SK-N-SH (cell line): Measurements from ENCODE around the gene SYNE2. TPM values are rescaled to one million over a fixed set of nuclear protein-coding genes. Genes with fewer than 3 reads are reported as not detected.

Experiments used
- CTCF ChIA-PET: fragments of 300-600, 350-600 bp; formaldehyde crosslinking; extraction: SDS; loops from one replicate; lab custom pipeline; 2021; lab: Yijun Ruan, JAX
- POLR2A ChIA-PET: fragments of 350-600 bp; sonication (Branson Sonifier 250); formaldehyde crosslinking; extraction: SDS; loops from one replicate; lab custom pipeline; 2020; ENCODE audit warnings: antibody characterized with exemption, inconsistent platforms; lab: Yijun Ruan, JAX
- DNase-seq: peaks from one replicate; pipeline ENCODE4 v3.0.0; 2012
- H2AFZ ChIP-seq: fragments of 200-600 bp; sonication (generic); 2 replicates; pipeline ENCODE4 v1.8.1; 2016; ENCODE audit warnings: antibody characterized with exemption, mild to moderate bottlenecking, low read depth
- H3F3A ChIP-seq: fragments of 200-600 bp; sonication (generic); replicated peaks from 2 replicates; pipeline ENCODE3; 2016; ENCODE audit warnings: antibody characterized with exemption, mild to moderate bottlenecking; ENCODE audit not compliant: insufficient read depth
- H3K27ac ChIP-seq, 2 experiments: fragments of 200-500 bp in 1 of 2; fragments of 200-600 bp in 1 of 2; sonication (Bioruptor generic) in 1 of 2; sonication (generic), shearing (Covaris generic) in 1 of 2; 2 replicates each; pipeline versions ENCODE4 v1.5.1 to v1.6.1; 2014 to 2016; ENCODE audit warnings: low read depth in 2 of 2, inconsistent platforms in 1 of 2, low read length in 1 of 2, mild to moderate bottlenecking in 1 of 2, mixed read lengths in 1 of 2
- H3K27me3 ChIP-seq: fragments of 200-600 bp; sonication (generic), shearing (Covaris generic); 2 replicates; pipeline ENCODE4 v1.6.1; 2016; ENCODE audit warnings: mixed run types; ENCODE audit not compliant: insufficient read depth
- H3K36me3 ChIP-seq, 2 experiments: fragments of 200-500 bp in 1 of 2; fragments of 200-600 bp in 1 of 2; sonication (Bioruptor generic) in 1 of 2; sonication (generic) in 1 of 2; replicated peaks in 1 of 2; 2 replicates each; pipeline versions ENCODE3 to v1.5.1; 2014 to 2016; ENCODE audit warnings: low read length in 1 of 2, mild to moderate bottlenecking in 1 of 2; ENCODE audit not compliant: insufficient read depth in 2 of 2, control insufficient read depth in 1 of 2
- H3K4me1 ChIP-seq, 2 experiments: fragments of 200-500 bp in 1 of 2; fragments of 200-600 bp in 1 of 2; sonication (Bioruptor generic) in 1 of 2; sonication (generic), shearing (Covaris generic) in 1 of 2; 2 replicates each; pipeline versions ENCODE4 v1.5.1 to v1.6.1; 2014 to 2016; ENCODE audit warnings: low read depth in 1 of 2, low read length in 1 of 2, mixed run types in 1 of 2; ENCODE audit not compliant: insufficient read depth in 2 of 2, control insufficient read depth in 1 of 2
- H3K4me2 ChIP-seq: fragments of 200-600 bp; sonication (generic), shearing (Covaris generic); 2 replicates; pipeline ENCODE4 v1.6.1; 2017; ENCODE audit warnings: mixed run types
- H3K4me3 ChIP-seq, 2 experiments: fragments of 200-500 bp in 1 of 2; fragments of 200-600 bp in 1 of 2; sonication (Bioruptor generic) in 1 of 2; sonication (generic), shearing (Covaris generic) in 1 of 2; 2 replicates each; pipeline versions ENCODE4 v1.5.1 to v1.8.1; 2014 to 2016; ENCODE audit warnings: low read depth in 2 of 2, inconsistent platforms in 1 of 2, low read length in 1 of 2, mild to moderate bottlenecking in 1 of 2, mixed read lengths in 1 of 2, moderate library complexity in 1 of 2
- H3K79me2 ChIP-seq: fragments of 200-600 bp; sonication (generic); 2 replicates; pipeline ENCODE4 v1.8.1; 2017; ENCODE audit warnings: mild to moderate bottlenecking; ENCODE audit not compliant: insufficient read depth
- H3K9ac ChIP-seq: fragments of 200-600 bp; sonication (generic); 2 replicates; pipeline ENCODE4 v1.6.1; 2017; ENCODE audit warnings: mixed run types
- H3K9me2 ChIP-seq: fragments of 200-600 bp; sonication (generic); 2 replicates; pipeline ENCODE4 v1.6.1; 2017; ENCODE audit warnings: mixed run types
- H3K9me3 ChIP-seq: fragments of 200-600 bp; sonication (generic); 2 replicates; pipeline ENCODE4 v1.6.1; 2017; ENCODE audit warnings: mixed run types, mild to moderate bottlenecking, moderate library complexity
- H4K20me1 ChIP-seq: fragments of 200-600 bp; sonication (generic); 2 replicates; pipeline ENCODE4 v1.6.1; 2017; ENCODE audit warnings: mild to moderate bottlenecking, mixed run types; ENCODE audit not compliant: insufficient read depth
- CHD2 ChIP-seq: fragments of 150-350 bp; IDR thresholded peaks from 2 replicates; pipeline ENCODE4 v1.6.1; 2018; ENCODE audit warnings: low read length; ENCODE audit not compliant: partially characterized antibody
- ELF1 ChIP-seq: IDR thresholded peaks from 2 replicates; pipeline ENCODE4 v1.4.0; 2012
- EP300 ChIP-seq, 2 experiments: IDR thresholded peaks; 2 replicates each; pipeline versions ENCODE4 v1.4.0 to v1.6.1; 2012; ENCODE audit warnings: borderline replicate concordance in 1 of 2, low read depth in 1 of 2, low read length in 1 of 2
- EZH2phosphoT487 ChIP-seq: fragments of 200-600 bp; sonication (generic); IDR thresholded peaks from 2 replicates; pipeline ENCODE4 v1.6.1; 2017; ENCODE audit warnings: low read depth, mixed run types, mild to moderate bottlenecking, antibody characterized with exemption, moderate library complexity, borderline replicate concordance
- FOXM1 ChIP-seq: IDR thresholded peaks from 2 replicates; pipeline ENCODE4 v1.4.0; 2012; ENCODE audit warnings: low read depth, mild to moderate bottlenecking
- GABPA ChIP-seq: IDR thresholded peaks from 2 replicates; pipeline ENCODE4 v1.4.0; 2012; ENCODE audit warnings: low read depth, mild to moderate bottlenecking
- GATA2 ChIP-seq: sonication (generic); formaldehyde crosslinking; IDR thresholded peaks from 2 replicates; pipeline ENCODE4 v1.5.0; 2020; ENCODE audit warnings: mild to moderate bottlenecking, missing genetic modification reagents
- JUND ChIP-seq: IDR thresholded peaks from 2 replicates; pipeline ENCODE4 v1.4.0; 2012
- MXI1 ChIP-seq: IDR thresholded peaks from 2 replicates; pipeline ENCODE4 v1.6.1; 2012; ENCODE audit warnings: mild to moderate bottlenecking, low read depth, low read length, improper control_type of control experiment
- NRF1 ChIP-seq: IDR thresholded peaks from 2 replicates; pipeline ENCODE4 v1.6.1; 2012; ENCODE audit warnings: low read depth, mild to moderate bottlenecking, low read length
- PBX3 ChIP-seq: IDR thresholded peaks from 2 replicates; pipeline ENCODE4; 2012
- RAD21 ChIP-seq: IDR thresholded peaks from 2 replicates; pipeline ENCODE4 v1.6.1; 2012; ENCODE audit warnings: mild to moderate bottlenecking, low read length
- RCOR1 ChIP-seq: fragments of 150-350 bp; IDR thresholded peaks from 2 replicates; pipeline ENCODE4 v1.6.1; 2017; ENCODE audit warnings: antibody characterized with exemption, low read length
- RFX5 ChIP-seq: IDR thresholded peaks from 2 replicates; pipeline ENCODE4 v1.6.1; 2012; ENCODE audit warnings: mild to moderate bottlenecking, improper control_type of control experiment, low read length
- RXRA ChIP-seq: IDR thresholded peaks from 2 replicates; pipeline ENCODE4 v1.4.0; 2012; ENCODE audit warnings: low read depth, mild to moderate bottlenecking, borderline replicate concordance
- SIN3A ChIP-seq: IDR thresholded peaks from 2 replicates; pipeline ENCODE4 v1.6.1; 2012; ENCODE audit warnings: low read depth, mild to moderate bottlenecking, low read length, moderate library complexity, borderline replicate concordance
- TCF12 ChIP-seq: IDR thresholded peaks from 2 replicates; pipeline ENCODE4 v1.4.0; 2012
- TEAD4 ChIP-seq: IDR thresholded peaks from 2 replicates; pipeline ENCODE4 v1.4.0; 2012; ENCODE audit warnings: mild to moderate bottlenecking, borderline replicate concordance; ENCODE audit not compliant: insufficient read depth
- USF2 ChIP-seq: fragments of 150-350 bp; IDR thresholded peaks from 2 replicates; pipeline ENCODE4 v1.6.1; 2017; ENCODE audit warnings: antibody characterized with exemption, low read length, low read depth, borderline replicate concordance
- WGBS: methylation state at CpG from one replicate; pipeline ENCODE4 v1.1.6; 2017; ENCODE audit warnings: low lambda C conversion rate; 5-methylcytosine and 5-hydroxymethylcytosine counted together
- polyA plus RNA-seq, 3 experiments: library from polyadenylated mRNA; depleted of rRNA; stranded (reverse); fragments of >200 nt; gene quantifications; 2 replicates each; pipeline ENCODE4 v1.2.3, GENCODE V29; 2012
- TF ChIP-seq, protein P1 (sequence below): IDR thresholded peaks from 2 replicates; pipeline ENCODE4 v1.4.0; 2012; ENCODE audit warnings: low read depth, borderline replicate concordance

SYNE2 gene
- polyA plus RNA-seq, 1 of the 3 experiments (the other 2 are of a cell fraction), result 7.1 TPM

- TF ChIP-seq USF2 (no peak), GATA2 (no peak), SIN3A (no peak), TEAD4 (no peak), EZH2phosphoT487 (no peak), MXI1 (no peak)
These were observed 393.9 kb downstream of the SYNE2 start (continued) for GRCh38 chr14:64246688-64247087.

DNA sequence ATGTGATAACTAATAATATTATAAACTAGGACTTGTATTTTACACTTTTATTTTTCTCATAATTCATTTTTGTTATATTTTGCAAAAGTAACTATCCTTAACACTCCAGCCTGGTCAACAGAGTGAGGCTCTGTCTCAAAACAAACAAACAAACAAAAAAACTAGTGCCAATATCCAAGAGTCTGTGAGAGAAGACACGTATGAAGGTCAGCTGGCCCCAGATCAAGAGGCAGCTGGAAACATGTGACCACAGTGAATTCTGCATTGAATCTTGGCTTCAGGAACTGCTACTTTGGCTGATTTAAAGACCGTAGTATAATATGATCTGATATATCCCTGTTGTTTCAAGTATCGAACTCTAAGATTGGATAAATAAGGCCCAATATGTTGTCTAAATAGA, 394.4 kb downstream of the SYNE2 start:
- Histone ChIP-seq H3F3A (no peaks in the 10 kb centered on the region), H3K9me3 (no peaks in the 10 kb centered on the region), H3K4me3 (no peak overlapping the region), H3K27me3 (no peaks in the 10 kb centered on the region), H3K4me2 (no peak overlapping the region), H3K36me3 (no peaks in the 10 kb centered on the region), H3K9ac (no peak overlapping the region), H2AFZ (no peak overlapping the region), H3K9me2 (no peaks in the 10 kb centered on the region), H3K79me2 (no peaks in the 10 kb centered on the region), H4K20me1 (no peaks in the 10 kb centered on the region), H3K4me1 (no peaks in the 10 kb centered on the region), H3K27ac (no peak overlapping the region)
- DNase-seq, result no peak
- TF ChIP-seq NRF1 (no peak), RAD21 (no peak), RXRA (no peak), RFX5 (no peak), ELF1 (no peak)
- 96% methylated on average over 3 of the region's 3 CpGs for WGBS
- POLR2A ChIA-PET, result no interaction called here
- CTCF ChIA-PET, result interaction anchor here (0.7 to 2.8 kb wide), 2 partner anchors 57 to 58 kb away, joined by 3 to 7 read pairs; no protein-coding TSS in a partner anchor

GRCh38 chr14:64248689-64249088, 395.9 kb downstream of the SYNE2 start:
- no peak overlapping the region for H3K4me2 ChIP-seq
- CTCF ChIA-PET, result interaction anchor here (2.8 kb wide), 1 partner anchor 55 kb away, joined by 7 read pairs; no protein-coding TSS in a partner anchor

More at GRCh38 chr14:64248689-64249088, 395.9 kb downstream of the SYNE2 start:
- no peak overlapping the region for H2AFZ ChIP-seq
- DNase-seq, result no peak
- H3K4me1 ChIP-seq, result no peaks in the 10 kb centered on the region
- H3K9me2 ChIP-seq, result no peaks in the 10 kb centered on the region
- 83% methylated on average over 4 of the region's 4 CpGs for whole genome bisulfite sequencing
- H3K27ac ChIP-seq, result no peak overlapping the region
- no peak for TF ChIP-seq TCF12
- TF ChIP-seq, protein P1, sequence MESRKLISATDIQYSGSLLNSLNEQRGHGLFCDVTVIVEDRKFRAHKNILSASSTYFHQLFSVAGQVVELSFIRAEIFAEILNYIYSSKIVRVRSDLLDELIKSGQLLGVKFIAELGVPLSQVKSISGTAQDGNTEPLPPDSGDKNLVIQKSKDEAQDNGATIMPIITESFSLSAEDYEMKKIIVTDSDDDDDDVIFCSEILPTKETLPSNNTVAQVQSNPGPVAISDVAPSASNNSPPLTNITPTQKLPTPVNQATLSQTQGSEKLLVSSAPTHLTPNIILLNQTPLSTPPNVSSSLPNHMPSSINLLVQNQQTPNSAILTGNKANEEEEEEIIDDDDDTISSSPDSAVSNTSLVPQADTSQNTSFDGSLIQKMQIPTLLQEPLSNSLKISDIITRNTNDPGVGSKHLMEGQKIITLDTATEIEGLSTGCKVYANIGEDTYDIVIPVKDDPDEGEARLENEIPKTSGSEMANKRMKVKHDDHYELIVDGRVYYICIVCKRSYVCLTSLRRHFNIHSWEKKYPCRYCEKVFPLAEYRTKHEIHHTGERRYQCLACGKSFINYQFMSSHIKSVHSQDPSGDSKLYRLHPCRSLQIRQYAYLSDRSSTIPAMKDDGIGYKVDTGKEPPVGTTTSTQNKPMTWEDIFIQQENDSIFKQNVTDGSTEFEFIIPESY, result no peak
- no peak for TF ChIP-seq CHD2
- TF ChIP-seq JUND, result no peak
- TF ChIP-seq PBX3, result no peak
- no peak for TF ChIP-seq RXRA
- TF ChIP-seq USF2, result no peak
- no peak for TF ChIP-seq EP300 (IDR thresholded peaks at IDR 0.05; ENCODE audit: borderline replicate concordance in 1 of 2, low read depth in 1 of 2, low read length in 1 of 2)
- no peak for TF ChIP-seq GABPA
- TF ChIP-seq FOXM1, result no peak
- TF ChIP-seq NRF1, result no peak
- TF ChIP-seq RCOR1, result no peak
- TF ChIP-seq, all 33 proteins: peak for 0
- no peak overlapping the region for H3K9ac ChIP-seq
- no peaks in the 10 kb centered on the region for H3K79me2 ChIP-seq
- H3K9me3 ChIP-seq, result no peaks in the 10 kb centered on the region
- H3K27me3 ChIP-seq, result no peaks in the 10 kb centered on the region
- no peaks in the 10 kb centered on the region for H4K20me1 ChIP-seq
- POLR2A ChIA-PET, result no interaction called here
- H3K36me3 ChIP-seq, result no peaks in the 10 kb centered on the region
- H3F3A ChIP-seq, result no peaks in the 10 kb centered on the region
- no peak overlapping the region for H3K4me3 ChIP-seq
